Liver (tissue), 9 donors: Measurements from ENCODE around the gene KLF11. TPM values are rescaled to one million over a fixed set of nuclear protein-coding genes. Genes with fewer than 3 reads are reported as not detected.
A peak's percentile ranks its signal among the peaks of the same experiment; 100 is the strongest.
"Not testable (repeated sequence)": the region's sequence is repeated elsewhere in the genome, so short reads cannot be mapped to it uniquely, and the experiment has no call there.

Experiments used
- DNase-seq: peaks from one replicate; pipeline ENCODE4 v3.0.0-alpha.2; 2017; ENCODE audit warnings: low spot score
- H3K27ac ChIP-seq, 2 donors: one replicate each; pipeline ENCODE4 v1.7.0; 2013; ENCODE audit warnings: inconsistent platforms in 2 of 2, low read length in 2 of 2, control low read depth in 1 of 2, low read depth in 1 of 2, mild to moderate bottlenecking in 1 of 2
- H3K27me3 ChIP-seq, 4 donors: one replicate each; pipeline versions ENCODE4 v1.6.1 to v1.7.0; 2013; ENCODE audit warnings: low read length in 3 of 4, inconsistent platforms in 1 of 4, mild to moderate bottlenecking in 1 of 4, moderate library complexity in 1 of 4; ENCODE audit not compliant: control insufficient read depth in 4 of 4, insufficient read depth in 4 of 4
- H3K36me3 ChIP-seq, 4 donors: one replicate each; pipeline versions ENCODE4 v1.6.1 to v1.7.0; 2013; ENCODE audit warnings: low read length in 3 of 4, mild to moderate bottlenecking in 3 of 4, low read depth in 1 of 4, moderate library complexity in 1 of 4; ENCODE audit not compliant: control insufficient read depth in 4 of 4, insufficient read depth in 3 of 4
- H3K4me1 ChIP-seq, 4 donors: one replicate each; pipeline versions ENCODE4 v1.6.1 to v1.7.0; 2013; ENCODE audit warnings: low read length in 3 of 4, mild to moderate bottlenecking in 3 of 4, moderate library complexity in 1 of 4; ENCODE audit not compliant: control insufficient read depth in 4 of 4, insufficient read depth in 4 of 4
- H3K4me3 ChIP-seq, 3 donors: one replicate each; pipeline versions ENCODE4 v1.6.1 to v1.7.0; 2013; ENCODE audit warnings: low read length in 3 of 3, control low read depth in 1 of 3, low read depth in 1 of 3, mild to moderate bottlenecking in 1 of 3
- H3K9ac ChIP-seq, 2 donors: one replicate each; pipeline ENCODE4 v1.7.0; 2013; ENCODE audit warnings: low read length in 2 of 2, mild to moderate bottlenecking in 2 of 2, moderate library complexity in 2 of 2, control low read depth in 1 of 2, low read depth in 1 of 2
- H3K9me3 ChIP-seq, 4 donors: one replicate each; pipeline versions ENCODE4 v1.6.1 to v1.7.0; 2013; ENCODE audit warnings: low read length in 3 of 4; ENCODE audit not compliant: control insufficient read depth in 4 of 4
- CTCF ChIP-seq: fragments of 150-350 bp; IDR thresholded peaks from 2 replicates; pipeline ENCODE4 v1.5.1; 2017; ENCODE audit warnings: improper control_type of control experiment, low read depth, low read length; ENCODE audit not compliant: missing input control
- EGR1 ChIP-seq, 2 donors: IDR thresholded peaks; 2 replicates each; pipeline ENCODE4 v1.6.1; 2016 to 2018; ENCODE audit warnings: antibody characterized with exemption in 2 of 2, low read depth in 2 of 2
- FOXA1 ChIP-seq: IDR thresholded peaks from 2 replicates; pipeline ENCODE4 v1.6.1; 2016; ENCODE audit warnings: antibody characterized with exemption
- FOXA2 ChIP-seq: IDR thresholded peaks from 2 replicates; pipeline ENCODE4 v1.6.1; 2016; ENCODE audit warnings: antibody characterized with exemption
- HNF4A ChIP-seq, 2 donors: conservative IDR thresholded peaks; 2 replicates each; pipeline ENCODE4 v1.6.1; 2016; ENCODE audit warnings: antibody characterized with exemption in 2 of 2, mild to moderate bottlenecking in 2 of 2
- HNF4G ChIP-seq: IDR thresholded peaks from 2 replicates; pipeline ENCODE4 v1.6.1; 2016; ENCODE audit warnings: antibody characterized with exemption
- JUND ChIP-seq, 2 donors: IDR thresholded peaks; 2 replicates each; pipeline ENCODE4 v1.6.1; 2016; ENCODE audit warnings: antibody characterized with exemption in 2 of 2
- NR2F2 ChIP-seq: IDR thresholded peaks from 2 replicates; pipeline ENCODE4 v1.6.1; 2016; ENCODE audit warnings: antibody characterized with exemption
- RAD21 ChIP-seq, 2 donors: IDR thresholded peaks; 2 replicates each; pipeline ENCODE4 v1.6.1; 2016; ENCODE audit warnings: antibody characterized with exemption in 2 of 2, mild to moderate bottlenecking in 2 of 2
- REST ChIP-seq: IDR thresholded peaks from 2 replicates; pipeline ENCODE4 v1.6.1; 2016; ENCODE audit warnings: antibody characterized with exemption, mild to moderate bottlenecking
- RXRA ChIP-seq, 2 donors: IDR thresholded peaks; 2 replicates each; pipeline ENCODE4 v1.6.1; 2017 to 2018; ENCODE audit warnings: antibody characterized with exemption in 2 of 2, mild to moderate bottlenecking in 1 of 2
- SP1 ChIP-seq: IDR thresholded peaks from 2 replicates; pipeline ENCODE4 v1.6.1; 2018; ENCODE audit warnings: antibody characterized with exemption, mild to moderate bottlenecking
- TAF1 ChIP-seq: conservative IDR thresholded peaks from 2 replicates; pipeline ENCODE4 v1.6.1; 2016; ENCODE audit warnings: antibody characterized with exemption, mild to moderate bottlenecking
- YY1 ChIP-seq: IDR thresholded peaks from 2 replicates; pipeline ENCODE4 v1.6.1; 2016; ENCODE audit warnings: antibody characterized with exemption, mild to moderate bottlenecking
- WGBS: extraction: QIAGEN DNeasy Blood & Tissue Kit; methylation state at CpG from one replicate; pipeline ENCODE4 v1.1.7; 2013; 5-methylcytosine and 5-hydroxymethylcytosine counted together
- polyA plus RNA-seq, 2 donors: library from polyadenylated mRNA; stranded (reverse) in 1 of 2; unstranded in 1 of 2; fragments of 200-250 nt in 1 of 2; fragments of >200 nt in 1 of 2; fragmentation: Nextera tagmentation in 1 of 2; extraction: Ambion mirVana in 1 of 2; gene quantifications; one replicate each; pipeline versions ENCODE4 v1.2.1 to v1.2.3, GENCODE V29; 2013 to 2015
- total RNA-seq, 2 donors: library from RNA; depleted of rRNA; stranded (reverse); fragments of >200 nt; gene quantifications; one replicate each; pipeline ENCODE4 v1.2.3, GENCODE V29; 2014
- TF ChIP-seq, protein P1 (sequence below): IDR thresholded peaks from 2 replicates; pipeline ENCODE4 v1.6.1; 2016; ENCODE audit warnings: antibody characterized with exemption
- TF ChIP-seq, protein P2 (sequence below): IDR thresholded peaks from 2 replicates; pipeline ENCODE4 v1.6.1; 2016; ENCODE audit warnings: antibody characterized with exemption
- donor health status: healthy.
- donor health status: healthy.
- donor health status: healthy.
- donor health status: healthy.
- donor health status: healthy.

KLF11 gene
- total and polyA plus RNA-seq, 4 donors: 10.5 to 43.0 (median 14.5) TPM

DNA sequence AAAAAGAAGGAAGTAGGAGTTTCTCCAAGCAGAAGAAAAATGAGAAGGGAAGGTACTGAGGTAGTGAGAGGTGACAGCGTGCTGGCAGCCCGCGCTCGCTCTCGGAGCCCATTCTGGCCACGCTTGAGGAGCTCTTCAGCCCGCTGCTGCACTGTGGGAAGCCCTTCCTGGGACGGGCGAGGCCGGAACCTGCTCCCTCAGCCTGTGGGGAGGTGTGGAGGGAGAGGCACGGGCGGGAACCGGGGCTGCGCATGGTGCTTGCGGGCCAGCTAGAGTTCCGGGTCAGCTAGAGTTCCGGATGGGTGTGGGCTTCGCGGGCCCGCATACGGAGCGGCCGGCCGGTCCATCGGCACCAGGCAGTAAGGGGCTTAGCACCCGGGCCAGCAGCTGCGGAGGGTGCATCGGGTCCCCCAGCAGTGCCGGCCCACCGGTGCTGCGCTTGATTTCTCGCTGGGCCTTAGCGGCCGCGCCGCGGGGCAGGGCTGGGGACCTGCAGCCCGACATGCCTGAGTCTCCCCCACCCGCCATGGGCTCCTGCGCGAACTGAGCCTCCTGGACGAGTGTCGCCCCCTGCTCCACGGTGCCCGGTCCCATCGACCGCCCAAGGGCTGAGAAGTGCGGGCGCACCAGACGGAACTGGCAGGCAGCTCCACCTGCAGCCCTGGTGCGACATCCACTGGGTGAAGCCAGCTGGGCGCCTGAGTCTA, 48.0 kb downstream of the KLF11 start:
- no peak for TF ChIP-seq REST
- no peak for TF ChIP-seq EGR1 (IDR thresholded peaks at IDR 0.05; ENCODE audit: low read depth in 2 of 2)
- no peak for TF ChIP-seq SP1
- TF ChIP-seq HNF4G: no peak
- TF ChIP-seq YY1: no peak
- TF ChIP-seq FOXA1: no peak
- no peak for TF ChIP-seq FOXA2
- TF ChIP-seq, protein P1, sequence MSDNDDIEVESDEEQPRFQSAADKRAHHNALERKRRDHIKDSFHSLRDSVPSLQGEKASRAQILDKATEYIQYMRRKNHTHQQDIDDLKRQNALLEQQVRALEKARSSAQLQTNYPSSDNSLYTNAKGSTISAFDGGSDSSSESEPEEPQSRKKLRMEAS: no peak
- TF ChIP-seq JUND (IDR thresholded peaks at IDR 0.05): no peak
- TF ChIP-seq CTCF: no peak
- no peak for TF ChIP-seq RAD21 (IDR thresholded peaks at IDR 0.05)
- TF ChIP-seq NR2F2: no peak
- TF ChIP-seq, protein P2, sequence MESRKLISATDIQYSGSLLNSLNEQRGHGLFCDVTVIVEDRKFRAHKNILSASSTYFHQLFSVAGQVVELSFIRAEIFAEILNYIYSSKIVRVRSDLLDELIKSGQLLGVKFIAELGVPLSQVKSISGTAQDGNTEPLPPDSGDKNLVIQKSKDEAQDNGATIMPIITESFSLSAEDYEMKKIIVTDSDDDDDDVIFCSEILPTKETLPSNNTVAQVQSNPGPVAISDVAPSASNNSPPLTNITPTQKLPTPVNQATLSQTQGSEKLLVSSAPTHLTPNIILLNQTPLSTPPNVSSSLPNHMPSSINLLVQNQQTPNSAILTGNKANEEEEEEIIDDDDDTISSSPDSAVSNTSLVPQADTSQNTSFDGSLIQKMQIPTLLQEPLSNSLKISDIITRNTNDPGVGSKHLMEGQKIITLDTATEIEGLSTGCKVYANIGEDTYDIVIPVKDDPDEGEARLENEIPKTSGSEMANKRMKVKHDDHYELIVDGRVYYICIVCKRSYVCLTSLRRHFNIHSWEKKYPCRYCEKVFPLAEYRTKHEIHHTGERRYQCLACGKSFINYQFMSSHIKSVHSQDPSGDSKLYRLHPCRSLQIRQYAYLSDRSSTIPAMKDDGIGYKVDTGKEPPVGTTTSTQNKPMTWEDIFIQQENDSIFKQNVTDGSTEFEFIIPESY: no peak
- no peak for TF ChIP-seq RXRA (IDR thresholded peaks at IDR 0.05)
- no peak for TF ChIP-seq TAF1
- TF ChIP-seq HNF4A (conservative IDR thresholded peaks at IDR 0.05): no peak
- no peak for DNase-seq
- Histone ChIP-seq H3K9ac (no peak overlapping the region), H3K36me3 (no peaks in the 10 kb centered on the region), H3K27ac (no peak overlapping the region), H3K9me3 (no peaks in the 10 kb centered on the region), H3K27me3 (peaks cover 0 to 4% (median 2%) of the 10 kb centered on the region in 4 donors), H3K4me1 (no peaks in the 10 kb centered on the region), H3K4me3 (peak overlapping the region in 1 of 3 donors; percentile 4)
- 32% methylated on average over 52 of the region's 52 CpGs for WGBS

GRCh38 chr2:10091889-10092244, 48.5 kb downstream of the KLF11 start:
- WGBS: 95% methylated on average over 2 of the region's 2 CpGs
- not testable (repeated sequence) for H3K27me3 ChIP-seq, DNase-seq, H3K9ac ChIP-seq, H3K27ac ChIP-seq, H3K9me3 ChIP-seq, H3K4me3 ChIP-seq, H3K36me3 ChIP-seq, H3K4me1 ChIP-seq
